ENCODE results near the gene TCFL5. TPM values are rescaled to one million over a fixed set of nuclear protein-coding genes. Genes with fewer than 3 reads are reported as not detected.

The TCFL5 gene
- total and polyA plus RNA-seq, 2 donors (not counting 3 experiments of a cell fraction or from before 2014, with no cell fraction given): 4.4 to 11.1 TPM

- H3K36me3 ChIP-seq (ENCODE audit: control insufficient read depth in 2 of 2, extremely low read depth in 1 of 2, insufficient read depth in 2 of 2, low read length in 2 of 2): no peaks in the 10 kb centered on the region
- CTCF ChIA-PET: interaction anchor here (1.3 to 2.0 kb wide), 5 partner anchors 23 to 407 kb away, joined by 3 to 14 read pairs (median 3); no protein-coding TSS in a partner anchor
- peaks cover 9% of the 10 kb centered on the region for H3K4me1 ChIP-seq (ENCODE audit: control insufficient read depth, extremely low read depth, insufficient read depth, low read length)
- BruUV-seq (replicated peaks): no TSS peak
- no peaks in the 10 kb centered on the region for H4K20me1 ChIP-seq (replicated peaks; ENCODE audit: control insufficient read depth, extremely low read depth, insufficient read depth, low read length)
- H3K27me3 ChIP-seq (ENCODE audit: control insufficient read depth in 2 of 2, insufficient read depth in 2 of 2, low read length in 2 of 2): no peaks in the 10 kb centered on the region
- DNase-seq (ENCODE audit: low read depth, low spot score): no peak
- intact Hi-C loops (cut with micrococcal nuclease) (no loop called here), dilution Hi-C loops (cut with MboI; ENCODE audit: extremely low pct_ligation_motif_present, low sequenced_read_pairs) (no loop called here)
- H3K4me3 ChIP-seq (replicated peaks in 1 of 3; ENCODE audit: insufficient read depth in 1 of 3, low read depth in 1 of 3, low read length in 3 of 3): no peak overlapping the region
- H3K9me1 ChIP-seq (replicated peaks; ENCODE audit: control insufficient read depth, extremely low read depth, insufficient read depth, low read length): no peaks in the 10 kb centered on the region
- POLR2A ChIA-PET: no interaction called here
- no peaks in the 10 kb centered on the region for H3K9me3 ChIP-seq (replicated peaks; ENCODE audit: control insufficient read depth, insufficient read depth, low read length)
- no peaks in the 10 kb centered on the region for H3K79me2 ChIP-seq (ENCODE audit: control insufficient read depth, insufficient read depth, low read length)
- no peak overlapping the region for H3K4me2 ChIP-seq (ENCODE audit: insufficient read depth, low read length)
- no peak for FAIRE-seq
- H2AFZ ChIP-seq (ENCODE audit: low read depth, low read length): no peak overlapping the region
- no peak overlapping the region for H3K27ac ChIP-seq (ENCODE audit: insufficient read depth, low read depth, low read length)
- TF ChIP-seq MYC (IDR thresholded peaks at IDR 0.05; ENCODE audit: low read depth, low read length): no peak
- no peak for TF ChIP-seq POLR2AphosphoS5 (IDR thresholded peaks at IDR 0.05; ENCODE audit: insufficient read depth, low read depth, low read length)
- TF ChIP-seq FOS (IDR thresholded peaks at IDR 0.05; ENCODE audit: borderline replicate concordance, insufficient read depth, low read length): no peak
- no peak for TF ChIP-seq MAX (IDR thresholded peaks at IDR 0.05; ENCODE audit: insufficient read depth, insufficient read length)
- TF ChIP-seq EZH2 (IDR thresholded peaks at IDR 0.05; ENCODE audit: borderline replicate concordance, low read depth, low read length, severe bottlenecking): no peak
- no peak for TF ChIP-seq GATA2 (IDR thresholded peaks at IDR 0.05; ENCODE audit: insufficient read depth, insufficient read length, low read depth, low read length)
- no peak for TF ChIP-seq CTCF (IDR thresholded peaks at IDR 0.05; ENCODE audit: extremely low read depth in 1 of 2, insufficient read depth in 1 of 2, low read depth in 1 of 2, low read length in 2 of 2)
- TF ChIP-seq POLR2A (IDR thresholded peaks at IDR 0.05; ENCODE audit: low read depth, low read length): no peak
- no peak for TF ChIP-seq JUN (IDR thresholded peaks at IDR 0.05; ENCODE audit: borderline replicate concordance, insufficient read depth, insufficient read length, low read depth)
- H3K9ac ChIP-seq (replicated peaks; ENCODE audit: extremely low read depth, insufficient read depth, low read length): no peak overlapping the region
Measured at GRCh38 chr20:62823688-62824475, 37.7 kb downstream of the TCFL5 start.

All from endothelial cell of umbilical vein (primary cell).